SK-N-SH (cell line): ENCODE measurements around the gene VPS51.

Experiments used
- CTCF ChIP-seq: fragments of 200-600 bp; sonication (generic); IDR thresholded peaks from 2 replicates; pipeline ENCODE4 v1.6.1; 2017; ENCODE audit warnings: antibody characterized with exemption, mild to moderate bottlenecking, moderate library complexity
- EP300 ChIP-seq, 2 experiments: IDR thresholded peaks; 2 replicates each; pipeline versions ENCODE4 v1.4.0 to v1.6.1; 2012; ENCODE audit warnings: borderline replicate concordance in 1 of 2, low read depth in 1 of 2, low read length in 1 of 2
- EZH2phosphoT487 ChIP-seq: fragments of 200-600 bp; sonication (generic); IDR thresholded peaks from 2 replicates; pipeline ENCODE4 v1.6.1; 2017; ENCODE audit warnings: low read depth, mixed run types, mild to moderate bottlenecking, antibody characterized with exemption, moderate library complexity, borderline replicate concordance
- FOXJ3 ChIP-seq: sonication (generic); formaldehyde crosslinking; IDR thresholded peaks from 2 replicates; pipeline ENCODE4 v1.5.1; 2020; ENCODE audit warnings: mild to moderate bottlenecking, missing genetic modification reagents
- FOXM1 ChIP-seq: IDR thresholded peaks from 2 replicates; pipeline ENCODE4 v1.4.0; 2012; ENCODE audit warnings: low read depth, mild to moderate bottlenecking
- GABPA ChIP-seq: IDR thresholded peaks from 2 replicates; pipeline ENCODE4 v1.4.0; 2012; ENCODE audit warnings: low read depth, mild to moderate bottlenecking
- MEF2A ChIP-seq: IDR thresholded peaks from 2 replicates; pipeline ENCODE4 v1.4.0; 2012; ENCODE audit warnings: low read depth, borderline replicate concordance
- PBX3 ChIP-seq: IDR thresholded peaks from 2 replicates; pipeline ENCODE4; 2012
- POLR2AphosphoS5 ChIP-seq: IDR thresholded peaks from 2 replicates; pipeline ENCODE4 v1.6.1; 2012; ENCODE audit warnings: low read depth, low read length
- SIN3A ChIP-seq: IDR thresholded peaks from 2 replicates; pipeline ENCODE4 v1.6.1; 2012; ENCODE audit warnings: low read depth, mild to moderate bottlenecking, low read length, moderate library complexity, borderline replicate concordance
- TAF1 ChIP-seq: IDR thresholded peaks from 2 replicates; pipeline ENCODE4 v1.6.1; 2012; ENCODE audit warnings: low read depth, mild to moderate bottlenecking, low read length, moderate library complexity, borderline replicate concordance
- TCF12 ChIP-seq: IDR thresholded peaks from 2 replicates; pipeline ENCODE4 v1.4.0; 2012
- YY1 ChIP-seq: IDR thresholded peaks from 2 replicates; pipeline ENCODE4 v1.4.0; 2012; ENCODE audit warnings: low read depth, mild to moderate bottlenecking
- TF ChIP-seq, protein P1 (sequence below): IDR thresholded peaks from 2 replicates; pipeline ENCODE4 v1.4.0; 2012; ENCODE audit warnings: low read depth

DNA sequence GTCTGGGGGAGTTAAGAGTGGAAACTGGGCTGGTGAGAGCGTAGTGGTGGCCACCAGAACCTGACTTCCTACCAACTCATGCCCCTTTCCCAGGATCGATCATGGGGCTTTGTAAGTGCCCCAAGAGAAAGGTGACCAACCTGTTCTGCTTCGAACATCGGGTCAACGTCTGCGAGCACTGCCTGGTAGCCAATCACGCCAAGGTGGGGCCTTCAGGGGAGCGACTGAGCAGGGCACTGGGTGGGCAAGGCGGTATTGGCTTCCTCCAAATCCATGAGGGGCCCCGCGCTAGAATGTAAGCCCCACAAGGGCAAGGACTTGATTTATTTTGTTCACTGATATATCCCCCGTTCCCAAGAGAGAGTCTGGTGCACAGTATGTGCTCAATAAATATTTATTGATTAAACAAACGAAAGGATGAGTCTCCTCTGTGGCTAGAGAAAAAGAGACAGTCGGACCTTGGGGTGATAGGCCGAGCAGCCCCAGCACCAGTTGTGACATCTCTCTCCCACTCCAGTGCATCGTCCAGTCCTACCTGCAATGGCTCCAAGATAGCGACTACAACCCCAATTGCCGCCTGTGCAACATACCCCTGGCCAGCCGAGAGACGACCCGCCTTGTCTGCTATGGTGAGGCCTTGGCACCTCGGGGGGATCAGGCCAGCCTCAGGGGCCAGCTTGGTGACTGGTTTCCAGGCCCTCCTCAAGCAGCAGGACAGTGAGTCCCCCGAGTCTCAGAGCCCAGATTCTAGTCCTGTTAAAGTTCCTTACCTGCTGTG is 11.2 kb upstream of the VPS51 start:
- no peak for TF ChIP-seq FOXM1
- TF ChIP-seq EP300 (IDR thresholded peaks at IDR 0.05; ENCODE audit: borderline replicate concordance in 1 of 2, low read depth in 1 of 2, low read length in 1 of 2): no peak
- no peak for TF ChIP-seq TAF1
- TF ChIP-seq CTCF: no peak
- TF ChIP-seq YY1: no peak
- no peak for TF ChIP-seq SIN3A
- TF ChIP-seq GABPA: no peak
- TF ChIP-seq PBX3: no peak
- TF ChIP-seq EZH2phosphoT487: no peak
- TF ChIP-seq MEF2A: no peak
- no peak for TF ChIP-seq TCF12
- TF ChIP-seq, protein P1, sequence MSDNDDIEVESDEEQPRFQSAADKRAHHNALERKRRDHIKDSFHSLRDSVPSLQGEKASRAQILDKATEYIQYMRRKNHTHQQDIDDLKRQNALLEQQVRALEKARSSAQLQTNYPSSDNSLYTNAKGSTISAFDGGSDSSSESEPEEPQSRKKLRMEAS: no peak
- no peak for TF ChIP-seq POLR2AphosphoS5
- TF ChIP-seq FOXJ3 (CRISPR knock-in tag): no peak
